Vagina (tissue), 2 donors: Measurements from ENCODE around the gene DDX28. TPM values are rescaled to one million over a fixed set of nuclear protein-coding genes. Genes with fewer than 3 reads are reported as not detected.
"Not testable (repeated sequence)": the region's sequence is repeated elsewhere in the genome, so short reads cannot be mapped to it uniquely, and the experiment has no call there.

Experiments used
- DNase-seq, 2 donors: peaks; one replicate each; pipeline ENCODE4 v3.0.0-alpha.2; 2017; ENCODE audit errors: extremely low spot score in 2 of 2
- H3K27ac ChIP-seq: fragments of 200-600 bp; sonication (generic); one replicate; pipeline ENCODE4 v1.5.1; 2019
- H3K27me3 ChIP-seq: fragments of 200-600 bp; sonication (generic); one replicate; pipeline ENCODE4 v1.5.1; 2019
- H3K36me3 ChIP-seq, 2 donors: fragments of 200-600 bp; sonication (generic); one replicate each; pipeline ENCODE4 v1.5.1; 2017 to 2019
- H3K4me1 ChIP-seq: fragments of 200-600 bp; sonication (generic); one replicate; pipeline ENCODE4 v1.5.1; 2019
- H3K4me3 ChIP-seq, 2 donors: fragments of 200-600 bp; sonication (generic); 1 replicate in 1 of 2; 2 replicates in 1 of 2; pipeline ENCODE4 v1.5.1; 2016 to 2019
- H3K9me3 ChIP-seq: fragments of 200-600 bp; sonication (generic); one replicate; pipeline ENCODE4 v1.5.1; 2019
- POLR2A ChIP-seq, 2 donors: fragments of 450-650 bp; IDR thresholded peaks; one replicate each; pipeline ENCODE4 v1.6.1; 2017; ENCODE audit warnings: antibody characterized with exemption in 2 of 2, mild to moderate bottlenecking in 2 of 2, moderate library complexity in 2 of 2
- POLR2AphosphoS5 ChIP-seq, 2 donors: sonication (generic); formaldehyde crosslinking; IDR thresholded peaks; one replicate each; pipeline ENCODE4 v1.9.0; 2017; ENCODE audit warnings: antibody characterized with exemption in 2 of 2, mild to moderate bottlenecking in 2 of 2, low read depth in 1 of 2; ENCODE audit not compliant: insufficient read depth in 1 of 2
- intact Hi-C: fragments of 100-400 bp; cut with DNase I; formaldehyde crosslinking; loops from one replicate; pipeline ENCODE4 v1.15.1; 2023
- total RNA-seq: library from RNA; depleted of rRNA; stranded (reverse); fragments of >200 nt; gene quantifications from one replicate; pipeline ENCODE4 v1.2.3, GENCODE V29; 2016
- TF ChIP-seq, protein P1 (sequence below), 3 experiments: fragments of 450-650 bp in 2 of 3; fragments of 200-600 bp in 1 of 3; sonication (generic) in 1 of 3; IDR thresholded peaks; one replicate each; pipeline ENCODE4 v1.5.1; 2017 to 2019; ENCODE audit warnings: antibody characterized with exemption in 3 of 3, mild to moderate bottlenecking in 2 of 3, moderate library complexity in 2 of 3

DDX28 gene
- total RNA-seq, 1 donor from 2014 or later: 17.7 TPM

DNA sequence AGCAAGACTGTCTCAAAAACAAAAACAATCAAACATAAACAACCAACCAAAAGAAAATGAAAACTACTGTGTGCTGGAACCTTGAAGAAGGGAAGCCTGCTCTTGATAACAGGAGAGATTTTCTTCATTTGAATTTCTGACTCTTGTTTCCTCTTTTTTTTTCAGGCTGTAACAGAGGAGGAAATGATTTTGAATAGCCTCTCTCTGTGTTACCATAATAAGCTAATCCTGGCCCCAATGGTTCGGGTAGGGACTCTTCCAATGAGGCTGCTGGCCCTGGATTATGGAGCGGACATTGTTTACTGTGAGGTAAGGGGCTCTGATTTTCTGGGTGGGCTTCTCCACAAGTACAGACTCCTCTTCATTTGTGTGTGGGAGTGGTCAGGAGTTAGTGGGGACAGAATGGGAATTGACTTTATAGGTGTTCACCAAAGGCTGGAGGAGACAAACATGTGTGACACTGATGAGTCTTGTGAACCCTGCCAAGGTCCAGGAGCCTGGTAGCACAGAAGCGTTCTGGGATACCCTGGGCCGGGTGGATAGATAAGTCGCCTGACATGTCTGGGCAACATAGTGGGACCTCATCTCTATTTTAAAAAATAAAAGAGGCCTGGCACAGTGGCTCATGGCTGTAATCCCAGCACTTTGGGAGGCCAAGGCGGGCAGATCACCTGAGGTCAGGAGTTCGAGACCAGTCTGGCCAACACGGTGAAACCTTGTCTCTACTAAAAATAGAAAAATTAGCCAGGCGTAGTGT, 15.0 kb upstream of the DDX28 start:
- no peaks in the 10 kb centered on the region for H3K9me3 ChIP-seq
- no peak overlapping the region for H3K27ac ChIP-seq
- intact Hi-C loops: no loop called here
- TF ChIP-seq, protein P1, sequence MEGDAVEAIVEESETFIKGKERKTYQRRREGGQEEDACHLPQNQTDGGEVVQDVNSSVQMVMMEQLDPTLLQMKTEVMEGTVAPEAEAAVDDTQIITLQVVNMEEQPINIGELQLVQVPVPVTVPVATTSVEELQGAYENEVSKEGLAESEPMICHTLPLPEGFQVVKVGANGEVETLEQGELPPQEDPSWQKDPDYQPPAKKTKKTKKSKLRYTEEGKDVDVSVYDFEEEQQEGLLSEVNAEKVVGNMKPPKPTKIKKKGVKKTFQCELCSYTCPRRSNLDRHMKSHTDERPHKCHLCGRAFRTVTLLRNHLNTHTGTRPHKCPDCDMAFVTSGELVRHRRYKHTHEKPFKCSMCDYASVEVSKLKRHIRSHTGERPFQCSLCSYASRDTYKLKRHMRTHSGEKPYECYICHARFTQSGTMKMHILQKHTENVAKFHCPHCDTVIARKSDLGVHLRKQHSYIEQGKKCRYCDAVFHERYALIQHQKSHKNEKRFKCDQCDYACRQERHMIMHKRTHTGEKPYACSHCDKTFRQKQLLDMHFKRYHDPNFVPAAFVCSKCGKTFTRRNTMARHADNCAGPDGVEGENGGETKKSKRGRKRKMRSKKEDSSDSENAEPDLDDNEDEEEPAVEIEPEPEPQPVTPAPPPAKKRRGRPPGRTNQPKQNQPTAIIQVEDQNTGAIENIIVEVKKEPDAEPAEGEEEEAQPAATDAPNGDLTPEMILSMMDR (IDR thresholded peaks at IDR 0.05): no peak
- no peak for TF ChIP-seq POLR2A (IDR thresholded peaks at IDR 0.05)
- TF ChIP-seq POLR2AphosphoS5 (IDR thresholded peaks at IDR 0.05; ENCODE audit: insufficient read depth in 1 of 2, low read depth in 1 of 2): no peak
- no peak overlapping the region for H3K4me3 ChIP-seq
- H3K36me3 ChIP-seq: no peaks in the 10 kb centered on the region
- DNase-seq: no peak
- no peaks in the 10 kb centered on the region for H3K4me1 ChIP-seq
- no peaks in the 10 kb centered on the region for H3K27me3 ChIP-seq

DNA sequence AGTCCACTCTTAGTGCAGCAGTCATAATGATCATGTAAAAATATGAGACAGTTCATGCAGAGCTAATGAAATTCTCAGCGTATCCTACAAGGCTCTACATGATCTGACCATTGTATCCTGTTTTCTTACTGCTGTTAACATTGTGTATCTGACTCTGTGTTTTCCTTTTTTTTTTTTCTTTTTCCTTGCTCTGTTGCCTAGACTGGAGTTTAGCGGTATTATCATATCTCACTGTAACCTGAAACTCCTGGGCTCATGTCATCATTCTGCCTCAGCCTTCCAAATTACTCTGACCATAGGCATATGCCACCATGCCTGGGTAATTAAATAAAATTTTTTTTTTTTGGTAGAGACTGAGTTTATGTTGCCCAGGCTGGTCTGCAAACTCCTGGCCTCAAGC, 12.2 kb upstream of the DDX28 start:
- H3K27ac ChIP-seq: no peak overlapping the region
- H3K9me3 ChIP-seq: no peaks in the 10 kb centered on the region
- H3K36me3 ChIP-seq: no peaks in the 10 kb centered on the region
- H3K4me3 ChIP-seq: no peak overlapping the region
- TF ChIP-seq, protein P1 (IDR thresholded peaks at IDR 0.05): no peak
- TF ChIP-seq POLR2A (IDR thresholded peaks at IDR 0.05) (no peak), POLR2AphosphoS5 (IDR thresholded peaks at IDR 0.05; ENCODE audit: insufficient read depth in 1 of 2, low read depth in 1 of 2) (no peak)
- intact Hi-C loops: no loop called here
- no peak for DNase-seq
- no peaks in the 10 kb centered on the region for H3K27me3 ChIP-seq
- H3K4me1 ChIP-seq: no peaks in the 10 kb centered on the region

DNA sequence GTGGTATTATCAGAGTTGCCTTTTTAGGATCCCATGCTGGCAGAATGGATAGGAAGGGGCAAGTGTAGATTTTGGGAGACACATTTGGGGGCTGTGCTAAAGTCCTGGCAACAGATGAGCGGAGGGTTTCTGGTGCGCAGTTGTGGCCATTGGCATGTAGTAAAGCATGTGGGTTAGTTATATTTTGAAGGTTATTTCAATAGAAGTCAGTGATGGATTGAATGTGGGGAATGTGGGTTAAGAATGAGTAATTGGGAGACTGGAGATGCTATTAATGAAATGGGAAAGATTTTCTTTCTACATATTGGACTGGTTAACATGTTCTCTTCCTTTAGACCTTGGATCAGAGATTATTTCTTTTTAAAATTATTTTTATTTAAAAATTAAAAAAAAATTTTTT, 10.1 kb upstream of the DDX28 start:
- intact Hi-C loops: no loop called here
- Histone ChIP-seq H3K9me3 (no peaks in the 10 kb centered on the region), H3K36me3 (peaks cover 0 to 6% of the 10 kb centered on the region in 2 donors), H3K4me1 (no peaks in the 10 kb centered on the region), H3K27me3 (no peaks in the 10 kb centered on the region), H3K4me3 (no peak overlapping the region), H3K27ac (no peak overlapping the region)
- DNase-seq: no peak
- TF ChIP-seq, protein P1 (IDR thresholded peaks at IDR 0.05): no peak
- TF ChIP-seq POLR2AphosphoS5 (IDR thresholded peaks at IDR 0.05; ENCODE audit: insufficient read depth in 1 of 2, low read depth in 1 of 2): no peak
- no peak for TF ChIP-seq POLR2A (IDR thresholded peaks at IDR 0.05)

DNA sequence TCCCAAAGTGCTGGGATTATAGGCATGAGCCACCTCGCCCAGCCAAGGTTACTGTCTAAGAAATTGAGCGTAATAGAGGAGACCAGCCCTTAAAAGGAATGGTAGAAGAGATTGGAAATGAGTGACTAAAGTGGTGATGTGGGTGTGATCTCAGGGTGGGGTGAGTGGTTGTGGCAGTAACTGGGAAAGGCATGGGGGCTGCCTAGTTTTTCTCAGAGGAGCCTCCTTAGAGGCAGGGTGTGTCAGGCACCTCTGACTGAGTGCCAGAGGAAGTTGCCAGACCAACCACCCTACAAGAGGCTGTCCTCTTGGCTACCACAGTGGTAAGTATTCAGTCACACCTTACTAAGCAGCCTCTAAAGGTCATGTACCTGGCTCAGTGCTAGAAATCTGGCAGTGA, 8.9 kb upstream of the DDX28 start:
- no peak overlapping the region for H3K27ac ChIP-seq
- no peaks in the 10 kb centered on the region for H3K9me3 ChIP-seq
- H3K4me1 ChIP-seq: no peaks in the 10 kb centered on the region
- no peak overlapping the region for H3K4me3 ChIP-seq
- no peaks in the 10 kb centered on the region for H3K27me3 ChIP-seq
- DNase-seq: no peak
- TF ChIP-seq, protein P1 (IDR thresholded peaks at IDR 0.05): no peak
- TF ChIP-seq POLR2A (IDR thresholded peaks at IDR 0.05): no peak
- no peak for TF ChIP-seq POLR2AphosphoS5 (IDR thresholded peaks at IDR 0.05; ENCODE audit: insufficient read depth in 1 of 2, low read depth in 1 of 2)
- intact Hi-C loops: no loop called here
- H3K36me3 ChIP-seq: peaks cover 0 to 6% of the 10 kb centered on the region in 2 donors

DNA sequence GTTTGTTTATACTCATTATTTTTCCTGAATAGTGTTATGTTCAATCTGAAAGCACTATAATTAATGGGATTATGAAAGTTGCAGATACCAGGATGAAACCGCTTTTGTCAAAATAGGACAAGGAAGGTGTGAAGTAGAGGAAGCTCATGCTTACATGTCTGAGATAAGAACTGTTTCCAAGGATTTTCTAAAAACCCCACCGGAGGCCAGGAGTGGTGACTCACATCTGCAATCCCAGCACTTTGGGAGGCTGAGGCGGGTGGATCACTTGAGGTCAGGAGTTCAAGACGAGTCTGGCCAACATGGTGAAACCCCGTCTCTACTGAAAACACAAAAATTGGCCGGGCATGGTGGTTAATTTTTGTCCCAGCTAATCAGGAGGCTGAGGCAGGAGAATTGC, 7.1 kb upstream of the DDX28 start:
- H3K9me3 ChIP-seq, H3K27me3 ChIP-seq, DNase-seq, intact Hi-C loops, H3K27ac ChIP-seq, H3K4me3 ChIP-seq, H3K4me1 ChIP-seq: not testable (repeated sequence)
- peaks cover 0 to 12% of the 10 kb centered on the region in 2 donors for H3K36me3 ChIP-seq
